ENCODE data around the gene CDH26. TPM values are rescaled to one million over a fixed set of nuclear protein-coding genes. Genes with fewer than 3 reads are reported as not detected.
A peak's percentile ranks its signal among the peaks of the same experiment; 100 is the strongest.

Gene CDH26
- polyA plus RNA-seq, 3 donors = 1.3 to 3.0 (median 2.0) TPM

DNA sequence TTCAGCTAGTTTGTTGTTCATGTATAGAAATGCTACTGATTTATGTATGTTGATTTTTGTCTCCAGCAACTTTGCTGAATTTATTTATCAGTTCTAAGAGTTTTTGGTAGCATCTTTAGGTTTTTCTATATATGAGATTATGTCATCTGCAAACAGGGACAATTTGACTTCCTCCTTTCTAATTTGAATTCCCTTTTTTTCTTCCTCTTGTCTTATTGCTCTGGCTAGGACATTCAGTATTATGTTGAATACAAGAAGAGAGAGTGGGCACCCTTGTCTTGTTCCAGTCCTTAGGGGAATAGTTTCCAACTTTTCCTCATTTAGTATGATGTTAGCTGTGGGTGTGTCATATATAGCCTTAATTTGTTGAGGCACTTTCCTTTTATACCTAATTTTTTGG is 58.2 kb downstream of the CDH26 start:
- H3K79me2 ChIP-seq (ENCODE audit: insufficient read depth, low read length) = no peaks in the 10 kb centered on the region
- H3K9me3 Mint-ChIP-seq = peaks cover 14 to 24% (median 20%) of the 10 kb centered on the region in 7 donors
- H3K4me3 ChIP-seq (replicated peaks in 1 of 3; ENCODE audit: low read depth in 2 of 3, low read length in 3 of 3) = no peak overlapping the region
- H3K9me3 ChIP-seq (replicated peaks in 1 of 2; ENCODE audit: control insufficient read depth in 1 of 2, insufficient read depth in 1 of 2, low read length in 2 of 2) = no peaks in the 10 kb centered on the region
- H3K27ac ChIP-seq (ENCODE audit: low read depth in 1 of 2, low read length in 2 of 2) = peak overlapping the region in 1 of 2 donors; percentile 55
- peaks cover 11 to 15% of the 10 kb centered on the region in 2 donors for H3K4me1 ChIP-seq (ENCODE audit: control insufficient read depth in 1 of 2, insufficient read depth in 2 of 2, low read length in 2 of 2)
- H3K4me2 ChIP-seq (replicated peaks; ENCODE audit: extremely low read depth, low read length, poor library complexity, severe bottlenecking) = no peak overlapping the region
- peaks cover 18% of the 10 kb centered on the region for H3K4me1 Mint-ChIP-seq
- no peaks in the 10 kb centered on the region for H3K27me3 Mint-ChIP-seq (ENCODE audit: low read depth in 3 of 3)
- peak; percentile 19 to 63 (median 39) for DNase-seq
- intact Hi-C loops (cut with micrococcal nuclease) = no loop called here
- no peak overlapping the region for H3K4me3 Mint-ChIP-seq
- H2AFZ ChIP-seq (ENCODE audit: insufficient read depth, low read depth, low read length, poor library complexity, severe bottlenecking) = no peak overlapping the region
- no peaks in the 10 kb centered on the region for H4K20me1 ChIP-seq (ENCODE audit: insufficient read depth, low read length)
- TF ChIP-seq, protein P1, sequence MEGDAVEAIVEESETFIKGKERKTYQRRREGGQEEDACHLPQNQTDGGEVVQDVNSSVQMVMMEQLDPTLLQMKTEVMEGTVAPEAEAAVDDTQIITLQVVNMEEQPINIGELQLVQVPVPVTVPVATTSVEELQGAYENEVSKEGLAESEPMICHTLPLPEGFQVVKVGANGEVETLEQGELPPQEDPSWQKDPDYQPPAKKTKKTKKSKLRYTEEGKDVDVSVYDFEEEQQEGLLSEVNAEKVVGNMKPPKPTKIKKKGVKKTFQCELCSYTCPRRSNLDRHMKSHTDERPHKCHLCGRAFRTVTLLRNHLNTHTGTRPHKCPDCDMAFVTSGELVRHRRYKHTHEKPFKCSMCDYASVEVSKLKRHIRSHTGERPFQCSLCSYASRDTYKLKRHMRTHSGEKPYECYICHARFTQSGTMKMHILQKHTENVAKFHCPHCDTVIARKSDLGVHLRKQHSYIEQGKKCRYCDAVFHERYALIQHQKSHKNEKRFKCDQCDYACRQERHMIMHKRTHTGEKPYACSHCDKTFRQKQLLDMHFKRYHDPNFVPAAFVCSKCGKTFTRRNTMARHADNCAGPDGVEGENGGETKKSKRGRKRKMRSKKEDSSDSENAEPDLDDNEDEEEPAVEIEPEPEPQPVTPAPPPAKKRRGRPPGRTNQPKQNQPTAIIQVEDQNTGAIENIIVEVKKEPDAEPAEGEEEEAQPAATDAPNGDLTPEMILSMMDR (IDR thresholded peaks at IDR 0.05) = no peak
- H3K9ac ChIP-seq (ENCODE audit: insufficient read depth, low read length, poor library complexity, severe bottlenecking) = no peak overlapping the region
- H3K27ac Mint-ChIP-seq = peak overlapping the region; percentile 21 to 75 (median 63)
- H3K27me3 ChIP-seq (ENCODE audit: control insufficient read depth in 2 of 2, insufficient read depth in 2 of 2, low read length in 2 of 2) = no peaks in the 10 kb centered on the region
- no peaks in the 10 kb centered on the region for H3K36me3 ChIP-seq (replicated peaks in 1 of 2; ENCODE audit: control insufficient read depth in 1 of 2, insufficient read depth in 2 of 2, low read length in 2 of 2)
- H3K36me3 Mint-ChIP-seq = peaks cover 2 to 5% of the 10 kb centered on the region in 2 donors

DNA sequence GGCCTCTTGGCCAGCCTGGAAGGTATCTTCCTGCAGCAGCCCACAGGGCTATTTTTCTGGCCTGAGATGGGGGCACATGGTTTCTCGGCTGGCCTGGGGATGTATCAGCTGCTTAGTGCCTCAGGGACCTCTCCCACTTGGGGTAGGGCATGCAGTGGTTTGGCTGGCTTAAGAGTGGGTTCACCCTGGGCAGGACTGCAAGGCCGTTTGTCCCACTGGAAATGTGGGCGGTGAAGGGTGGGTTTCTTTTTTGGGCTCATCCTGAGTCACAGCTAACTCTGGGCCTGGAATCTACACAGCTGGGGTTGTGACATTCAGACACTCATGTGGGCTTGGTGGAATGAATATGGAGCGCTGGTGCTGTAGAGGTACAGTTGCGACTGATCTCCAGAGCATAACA is 62.0 kb downstream of the CDH26 start:
- Histone ChIP-seq H3K4me2 (replicated peaks; ENCODE audit: extremely low read depth, low read length, poor library complexity, severe bottlenecking) (no peak overlapping the region), H3K9ac (ENCODE audit: insufficient read depth, low read length, poor library complexity, severe bottlenecking) (no peak overlapping the region), H3K27ac (ENCODE audit: low read depth in 1 of 2, low read length in 2 of 2) (no peak overlapping the region), H2AFZ (ENCODE audit: insufficient read depth, low read depth, low read length, poor library complexity, severe bottlenecking) (no peak overlapping the region), H3K9me3 (replicated peaks in 1 of 2; ENCODE audit: control insufficient read depth in 1 of 2, insufficient read depth in 1 of 2, low read length in 2 of 2) (peaks cover 0 to 4% of the 10 kb centered on the region in 2 donors), H3K36me3 (replicated peaks in 1 of 2; ENCODE audit: control insufficient read depth in 1 of 2, insufficient read depth in 2 of 2, low read length in 2 of 2) (no peaks in the 10 kb centered on the region), H3K79me2 (ENCODE audit: insufficient read depth, low read length) (no peaks in the 10 kb centered on the region), H3K4me3 (replicated peaks in 1 of 3; ENCODE audit: low read depth in 2 of 3, low read length in 3 of 3) (no peak overlapping the region), H3K27me3 (ENCODE audit: control insufficient read depth in 2 of 2, insufficient read depth in 2 of 2, low read length in 2 of 2) (no peaks in the 10 kb centered on the region), H4K20me1 (ENCODE audit: insufficient read depth, low read length) (no peaks in the 10 kb centered on the region), H3K4me1 (ENCODE audit: control insufficient read depth in 1 of 2, insufficient read depth in 2 of 2, low read length in 2 of 2) (peaks cover 4 to 6% of the 10 kb centered on the region in 2 donors)
- H3K27me3 Mint-ChIP-seq (ENCODE audit: low read depth in 3 of 3) = no peaks in the 10 kb centered on the region
- peaks cover 14 to 24% (median 20%) of the 10 kb centered on the region in 7 donors for H3K9me3 Mint-ChIP-seq
- WGBS (ENCODE audit: insufficient coverage) = 100% methylated on average over 5 of the region's 5 CpGs
- no peak overlapping the region for H3K4me3 Mint-ChIP-seq
- no peak overlapping the region for H3K27ac Mint-ChIP-seq
- peaks cover 10% of the 10 kb centered on the region for H3K4me1 Mint-ChIP-seq
- peaks cover 0 to 9% of the 10 kb centered on the region in 2 donors for H3K36me3 Mint-ChIP-seq
- intact Hi-C loops (cut with micrococcal nuclease) = no loop called here
- DNase-seq = no peak
- TF ChIP-seq, protein P1 (IDR thresholded peaks at IDR 0.05) = no peak
